GM18498 (cell line): Measurements from ENCODE around the gene GTSF1L.
A peak's percentile ranks its signal among the peaks of the same experiment; 100 is the strongest.

Source experiments
- ATAC-seq: cut with Tn5 transposase; IDR thresholded peaks from one replicate; pipeline ENCODE4 v1.9.1; 2021; ENCODE audit warnings: mild to moderate bottlenecking, moderate library complexity; ENCODE audit not compliant: unreplicated experiment

Gene GTSF1L

DNA sequence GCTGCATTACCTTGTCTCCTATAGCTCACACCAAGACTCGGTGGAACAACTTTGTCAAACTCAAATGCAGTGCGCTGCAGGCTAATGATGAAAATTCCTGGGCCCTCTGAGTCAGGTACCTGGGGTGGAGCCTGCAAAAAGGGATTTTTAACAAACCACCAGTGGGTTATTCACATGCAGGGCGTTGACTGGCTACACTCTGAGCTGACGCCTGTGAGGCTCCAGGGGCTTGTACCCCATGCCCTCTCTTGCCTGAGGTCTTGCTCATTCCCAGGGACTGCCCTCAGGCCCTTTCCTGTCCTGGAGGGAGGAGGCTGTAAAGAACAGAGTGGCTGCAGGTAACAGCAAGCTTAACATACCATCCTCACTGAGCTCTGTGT, 9.2 kb downstream of the GTSF1L start:
- no peak for ATAC-seq

DNA sequence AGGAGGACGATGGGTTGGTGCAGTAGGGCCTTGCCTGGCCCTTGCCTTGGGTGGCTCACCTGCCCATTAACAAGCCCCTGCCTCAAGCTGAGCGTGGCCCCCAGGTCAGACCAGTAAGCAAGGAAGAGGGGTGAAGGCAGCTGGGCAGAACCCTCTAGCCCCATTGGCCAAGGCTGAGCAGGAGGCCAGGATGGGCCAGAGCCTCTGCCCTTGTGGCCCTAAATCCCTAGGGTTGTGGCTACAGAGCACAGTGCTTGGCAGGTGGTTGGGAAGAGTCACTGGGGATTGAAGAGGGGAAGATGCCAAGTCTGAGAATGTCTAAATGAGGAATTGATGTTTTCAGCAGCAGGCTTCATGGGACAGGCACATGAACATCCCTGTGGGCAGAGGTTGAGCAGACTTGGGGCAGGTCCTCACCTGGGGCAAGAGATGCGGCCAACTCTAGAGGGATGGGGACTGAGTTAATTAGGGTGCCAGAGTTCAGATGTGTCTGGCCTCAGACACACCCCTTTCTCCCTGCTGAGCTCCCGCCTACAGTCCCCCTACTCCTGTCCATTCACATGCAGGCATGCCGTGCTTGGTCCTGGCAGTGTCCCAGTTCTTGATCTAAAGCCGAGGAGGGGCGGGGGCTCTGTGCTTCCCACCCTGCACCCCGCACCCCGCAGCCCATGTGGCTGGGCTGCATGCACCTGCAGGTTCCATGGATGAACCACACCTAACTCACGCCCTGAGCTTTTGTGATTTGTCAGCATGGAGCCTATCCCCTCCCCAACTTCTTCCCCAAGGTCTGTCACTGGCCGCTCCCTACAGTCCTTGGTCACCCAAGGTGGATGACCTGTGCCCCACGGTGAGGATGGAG, 9.8 kb downstream of the GTSF1L start:
- no peak for ATAC-seq

DNA sequence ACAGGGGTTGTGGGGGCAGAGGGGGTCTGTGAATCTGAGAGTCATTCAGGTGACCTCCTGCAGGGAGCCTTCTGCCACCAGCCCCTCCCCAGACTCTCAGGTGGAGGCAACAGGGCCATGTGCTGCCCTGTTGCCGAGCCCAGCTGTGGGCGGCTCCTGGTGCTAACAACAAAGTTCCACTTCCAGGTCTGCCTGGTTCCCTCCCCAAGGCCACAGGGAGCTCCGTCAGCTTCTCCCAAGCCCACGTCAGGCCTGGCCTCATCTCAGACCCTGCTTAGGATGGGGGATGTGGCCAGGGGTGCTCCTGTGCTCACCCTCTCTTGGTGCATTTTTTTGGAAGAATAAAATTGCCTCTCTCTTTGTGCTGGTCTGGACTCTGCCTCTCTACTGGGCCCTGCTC, 10.7 kb downstream of the GTSF1L start:
- no peak for ATAC-seq

DNA sequence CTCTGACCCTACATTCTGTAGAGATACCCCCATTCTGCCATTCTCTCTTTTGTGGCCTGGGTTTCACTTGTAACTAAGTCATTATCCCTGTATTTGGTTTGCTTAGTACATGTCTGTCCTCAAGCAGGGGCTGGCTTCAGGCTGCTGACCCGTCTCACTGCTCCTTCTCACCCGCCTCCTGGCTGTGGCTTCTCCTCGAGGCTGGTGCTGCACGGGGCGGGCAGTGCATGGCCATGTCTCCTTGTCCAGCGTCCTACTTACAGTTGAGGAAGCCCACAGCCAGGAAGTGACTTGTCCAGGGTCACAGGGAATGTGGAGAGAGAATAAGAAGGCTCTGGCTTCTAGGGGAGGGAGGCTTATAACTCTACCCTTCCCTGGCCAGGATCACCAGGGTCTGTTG, 11.3 kb downstream of the GTSF1L start:
- ATAC-seq, result no peak

DNA sequence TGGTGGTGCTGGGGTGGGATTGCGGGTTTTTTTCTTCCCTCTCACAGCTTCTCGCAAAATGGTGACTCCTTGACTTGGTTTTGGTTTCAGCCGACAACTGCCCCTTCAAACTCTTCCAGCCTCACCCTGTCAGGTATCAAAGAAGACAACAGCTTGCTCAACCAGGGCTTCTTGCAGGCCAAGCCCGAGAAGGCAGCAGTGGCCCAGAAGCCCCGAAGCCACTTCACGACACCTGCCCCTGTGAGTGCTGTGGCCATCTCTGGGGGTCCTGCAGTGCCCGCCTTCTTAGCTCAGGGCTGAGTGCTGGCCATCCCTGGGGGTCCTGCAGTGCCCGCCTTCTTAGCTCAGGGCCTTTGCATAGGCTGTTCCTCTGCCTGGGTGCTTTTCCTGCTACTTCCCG, 11.8 kb downstream of the GTSF1L start:
- ATAC-seq, result no peak

DNA sequence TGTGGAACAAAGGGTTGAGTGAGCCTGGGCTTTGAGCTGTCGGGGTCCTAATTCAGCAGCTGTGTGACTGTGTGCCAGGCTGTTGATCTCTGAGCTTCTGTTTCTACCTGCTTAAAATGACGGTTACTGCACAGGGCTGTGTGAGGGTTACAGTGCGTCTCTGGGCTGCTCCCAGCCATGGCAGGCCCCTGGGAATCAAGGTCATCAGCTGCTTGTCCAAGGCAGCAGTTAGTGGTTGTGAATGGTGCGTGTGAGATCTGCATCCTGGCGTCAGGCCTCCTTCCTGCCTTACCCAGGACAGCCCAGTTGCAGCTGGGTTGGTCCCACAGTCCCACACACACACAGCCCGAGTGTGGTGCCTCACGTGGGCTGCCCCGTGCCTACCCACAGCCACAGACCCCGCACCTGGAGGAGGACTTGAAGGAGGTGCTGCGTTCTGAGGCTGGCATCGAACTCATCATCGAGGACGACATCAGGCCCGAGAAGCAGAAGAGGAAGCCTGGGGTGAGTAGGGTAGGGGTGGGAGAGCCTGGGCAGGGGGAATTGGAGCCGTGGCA, 15.6 kb downstream of the GTSF1L start:
- ATAC-seq, result peak; percentile 4

DNA sequence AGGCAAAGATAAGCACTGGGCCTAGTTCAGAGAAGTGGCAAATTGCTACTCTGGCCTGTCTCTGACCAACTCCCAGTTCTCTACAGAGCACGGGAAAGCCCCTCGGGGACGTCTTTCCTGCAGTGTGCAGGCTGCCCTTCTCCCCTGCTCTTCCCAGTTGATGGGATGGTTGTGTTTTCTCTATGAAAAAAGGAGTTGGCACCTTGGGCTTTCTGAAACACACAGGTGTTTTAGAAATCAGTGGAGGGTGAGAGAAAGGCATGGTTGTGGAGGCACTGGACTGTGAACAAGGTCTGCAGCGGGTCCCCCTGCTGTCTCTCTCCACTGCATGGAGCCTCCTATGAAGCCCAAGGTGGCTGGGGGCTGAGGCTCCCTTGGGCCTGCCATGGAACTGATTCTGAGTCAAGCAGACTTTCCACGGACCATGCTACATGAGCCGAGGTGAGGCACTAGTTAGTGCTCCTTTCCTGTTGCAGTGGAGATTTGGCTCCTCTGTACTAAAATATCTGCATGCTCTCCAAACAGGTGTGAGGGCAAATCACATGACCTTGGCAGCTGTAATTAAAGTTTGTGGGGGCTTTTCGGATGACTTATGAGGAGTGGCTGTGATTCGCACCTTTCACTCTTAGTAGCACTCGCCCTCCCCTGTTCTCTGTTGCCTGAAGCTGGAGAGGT, 16.3 kb downstream of the GTSF1L start:
- ATAC-seq, result peak; percentile 75

DNA sequence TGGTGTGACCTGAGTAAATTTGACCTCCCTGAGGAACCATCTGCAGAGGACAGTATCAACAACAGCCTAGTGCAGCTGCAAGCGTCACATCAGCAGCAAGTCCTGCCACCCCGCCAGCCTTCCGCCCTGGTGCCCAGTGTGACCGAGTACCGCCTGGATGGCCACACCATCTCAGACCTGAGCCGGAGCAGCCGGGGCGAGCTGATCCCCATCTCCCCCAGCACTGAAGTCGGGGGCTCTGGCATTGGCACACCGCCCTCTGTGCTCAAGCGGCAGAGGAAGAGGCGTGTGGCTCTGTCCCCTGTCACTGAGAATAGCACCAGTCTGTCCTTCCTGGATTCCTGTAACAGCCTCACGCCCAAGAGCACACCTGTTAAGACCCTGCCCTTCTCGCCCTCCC, 24.3 kb downstream of the GTSF1L start:
- no peak for ATAC-seq

DNA sequence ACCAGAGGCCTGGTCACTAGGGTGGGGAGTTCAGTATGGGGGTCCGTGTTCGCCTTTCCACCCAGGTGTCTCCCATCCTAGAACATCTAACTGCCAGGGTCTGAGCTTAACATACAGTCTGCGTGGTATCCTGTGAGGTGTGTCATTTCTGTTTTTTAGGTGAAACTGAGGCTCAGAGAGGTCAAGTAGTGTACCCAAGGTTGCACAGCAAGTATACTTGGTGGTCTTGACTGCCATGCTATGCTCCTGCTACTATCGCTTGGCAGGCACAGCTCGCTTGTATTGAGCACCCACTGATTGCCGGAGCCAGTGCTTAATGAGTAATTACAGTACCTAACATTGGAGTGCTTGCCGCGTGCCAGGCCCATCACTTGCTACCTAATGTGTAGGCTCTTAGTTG, 26.2 kb downstream of the GTSF1L start:
- no peak for ATAC-seq

DNA sequence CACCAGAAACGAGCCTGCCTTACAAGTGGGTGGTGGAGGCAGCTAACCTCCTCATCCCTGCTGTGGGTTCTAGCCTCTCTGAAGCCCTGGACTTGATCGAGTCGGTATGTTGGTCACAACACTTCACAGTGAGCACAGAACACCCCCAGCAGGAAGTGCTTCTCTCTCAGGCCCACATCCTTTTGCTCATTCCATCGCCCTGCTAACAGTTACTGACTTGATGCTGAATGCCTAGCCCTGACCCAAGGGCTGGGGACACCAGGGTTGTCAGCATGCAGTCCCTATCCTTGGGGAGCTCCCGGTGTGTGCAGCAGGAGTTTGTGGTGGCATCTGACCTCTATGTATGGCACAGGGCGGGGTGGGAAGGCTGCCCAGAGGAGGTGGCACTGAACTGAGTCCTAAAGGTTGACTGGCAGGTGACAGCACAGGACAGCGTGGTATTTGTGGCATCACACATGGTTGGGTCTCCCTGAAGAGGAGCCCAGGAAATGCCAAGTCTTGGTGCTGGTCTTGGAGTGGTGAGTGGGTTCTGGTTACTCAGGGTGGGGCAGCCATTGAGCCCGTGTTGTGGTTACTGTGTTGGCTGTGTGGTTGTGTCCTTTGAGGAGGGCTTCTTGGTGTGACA, 26.7 kb downstream of the GTSF1L start:
- ATAC-seq, result no peak

DNA sequence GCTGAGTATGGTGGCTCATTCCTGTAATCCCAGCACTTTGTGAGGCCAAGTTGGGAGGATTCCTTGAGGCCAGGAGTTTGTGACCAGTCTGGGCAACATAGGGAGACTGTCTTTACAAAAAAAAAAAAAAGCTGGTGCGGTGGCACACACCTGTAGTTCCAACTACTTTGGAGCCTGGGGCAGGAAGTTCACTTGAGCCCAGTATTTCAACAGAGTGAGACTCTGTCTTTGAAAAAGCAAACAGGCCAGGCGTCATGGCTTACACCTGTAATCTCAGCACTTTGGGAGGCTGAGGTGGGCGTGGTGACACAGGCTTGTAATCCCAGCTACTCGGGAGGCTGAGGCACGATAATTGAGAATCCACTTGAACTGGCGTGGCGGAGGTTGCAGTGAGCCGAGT, 31.2 kb downstream of the GTSF1L start:
- ATAC-seq, result no peak

DNA sequence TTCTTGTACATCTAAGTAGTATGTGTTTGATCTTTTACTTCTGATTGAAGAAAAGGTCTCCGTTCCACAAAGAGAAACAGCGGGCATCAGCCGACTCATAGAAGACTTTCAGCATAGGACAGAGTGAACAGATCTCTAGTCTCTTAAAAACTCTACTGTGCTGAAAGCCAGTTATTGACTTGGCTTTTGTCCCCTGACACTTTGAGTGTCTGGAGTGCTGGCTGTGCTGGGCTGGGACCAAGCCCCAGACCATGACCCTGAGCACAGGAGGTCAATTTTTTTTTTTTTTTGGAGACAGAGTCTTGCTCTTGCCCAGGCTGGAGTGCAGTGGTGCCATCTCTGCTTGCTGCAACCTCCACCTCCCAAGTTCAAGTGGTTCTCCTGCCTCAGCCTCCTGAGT, 32.0 kb downstream of the GTSF1L start:
- ATAC-seq, result no peak

DNA sequence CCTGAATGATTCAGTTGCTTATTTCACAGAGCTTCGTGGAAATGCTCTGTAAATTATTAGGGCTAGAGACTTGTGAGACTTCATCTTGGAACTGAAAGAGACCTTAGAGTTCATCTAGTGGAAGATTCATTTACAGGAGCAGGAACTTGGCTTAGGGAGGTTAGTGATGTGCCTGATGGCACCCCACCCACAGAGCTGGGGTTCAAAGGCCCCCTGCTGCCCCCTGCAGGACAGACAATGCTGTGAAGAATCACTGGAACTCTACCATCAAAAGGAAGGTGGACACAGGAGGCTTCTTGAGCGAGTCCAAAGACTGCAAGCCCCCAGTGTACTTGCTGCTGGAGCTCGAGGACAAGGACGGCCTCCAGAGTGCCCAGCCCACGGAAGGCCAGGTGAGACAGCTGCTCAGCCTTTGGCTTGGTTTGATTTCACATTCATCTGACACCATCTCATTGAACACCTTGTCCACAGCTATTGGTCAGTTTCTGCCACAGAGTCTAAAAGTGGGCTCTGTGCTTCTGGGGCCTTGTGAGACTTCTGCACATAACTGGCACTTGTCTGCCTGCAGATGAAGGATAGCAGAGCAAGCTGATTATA, 34.8 kb downstream of the GTSF1L start:
- ATAC-seq, result peak; percentile 64

DNA sequence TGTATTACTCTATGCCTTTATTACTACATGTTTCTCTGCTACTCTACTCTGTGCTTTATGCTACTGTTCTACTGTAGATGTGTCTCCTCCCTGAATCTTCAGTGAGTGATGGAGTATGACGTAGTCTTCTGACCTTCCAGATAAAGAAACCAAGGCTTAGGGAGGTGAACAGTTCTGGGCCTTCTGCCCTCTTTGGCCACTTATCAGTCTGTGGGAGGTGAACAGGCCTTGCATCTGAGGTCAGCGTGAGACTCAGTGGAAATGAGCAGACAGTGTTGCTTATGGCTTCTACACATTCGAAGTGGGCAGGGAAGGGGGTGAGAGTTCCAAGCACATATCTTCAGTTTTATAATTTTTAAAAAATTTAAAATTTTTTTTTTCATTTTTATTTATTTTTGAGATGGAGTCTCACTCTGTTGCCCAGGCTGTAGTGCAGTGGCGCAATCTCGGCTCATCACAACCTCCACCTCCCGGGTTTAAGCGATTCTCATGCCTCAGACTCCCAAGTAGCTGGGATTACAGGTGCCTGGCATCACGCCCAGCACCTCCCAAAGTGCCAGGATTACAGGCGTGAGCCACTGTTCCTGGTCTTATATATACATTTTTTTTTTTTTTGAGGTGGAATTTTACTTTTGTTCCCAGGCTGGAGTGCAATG, 35.7 kb downstream of the GTSF1L start:
- ATAC-seq, result no peak

DNA sequence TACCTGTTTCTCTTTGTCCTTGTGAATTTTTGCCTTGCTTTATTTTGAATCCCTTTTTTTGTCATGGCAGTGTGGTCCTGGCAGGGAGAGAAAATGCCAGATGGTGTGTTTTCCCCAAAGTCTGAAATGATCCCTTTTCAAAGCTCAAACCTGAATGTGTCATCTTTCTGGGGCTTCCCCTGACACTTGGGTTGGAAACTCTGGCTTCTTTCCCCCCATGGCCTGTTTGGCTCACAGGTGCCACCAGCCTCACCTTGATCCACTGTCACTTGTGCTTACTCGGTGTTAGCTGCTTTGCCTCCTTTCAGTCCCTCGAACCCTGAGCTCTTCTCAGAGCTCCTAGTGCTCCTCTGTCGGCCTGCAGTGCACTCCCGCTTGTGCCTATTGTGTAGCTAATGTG, 37.6 kb downstream of the GTSF1L start:
- no peak for ATAC-seq

DNA sequence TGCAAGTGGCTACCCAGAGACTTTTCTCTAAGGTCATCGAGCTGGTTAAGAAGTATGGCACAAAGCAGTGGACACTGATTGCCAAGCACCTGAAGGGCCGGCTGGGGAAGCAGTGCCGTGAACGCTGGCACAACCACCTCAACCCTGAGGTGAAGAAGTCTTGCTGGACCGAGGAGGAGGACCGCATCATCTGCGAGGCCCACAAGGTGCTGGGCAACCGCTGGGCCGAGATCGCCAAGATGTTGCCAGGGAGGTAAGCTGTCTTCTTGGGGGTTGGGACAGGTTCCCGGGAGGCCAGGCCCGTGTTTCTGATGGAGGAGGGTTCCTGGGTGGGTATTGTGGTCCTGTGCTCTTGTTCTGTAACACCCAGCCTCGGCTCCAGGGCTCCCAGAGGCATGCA, 40.0 kb downstream of the GTSF1L start:
- ATAC-seq, result no peak

DNA sequence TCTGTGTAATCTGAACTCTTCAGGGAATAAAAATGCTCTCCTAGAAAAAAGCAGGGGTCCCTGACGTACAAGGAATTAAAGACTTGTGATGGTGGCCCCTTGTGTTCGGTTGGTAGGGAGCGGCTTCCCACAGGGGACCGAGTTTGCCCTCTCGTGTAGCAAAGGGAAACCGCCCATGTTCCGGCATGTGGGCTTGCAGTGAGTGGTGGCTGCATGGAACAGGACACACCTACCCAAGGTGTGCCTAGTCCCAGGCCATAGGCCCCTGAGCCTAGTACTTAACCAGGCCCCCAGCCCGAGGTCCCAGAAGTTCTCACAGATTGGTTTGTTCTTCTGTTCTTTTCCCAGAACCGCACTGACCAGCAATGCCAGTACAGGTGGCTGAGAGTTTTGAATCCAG, 44.4 kb downstream of the GTSF1L start:
- ATAC-seq, result peak; percentile 20

DNA sequence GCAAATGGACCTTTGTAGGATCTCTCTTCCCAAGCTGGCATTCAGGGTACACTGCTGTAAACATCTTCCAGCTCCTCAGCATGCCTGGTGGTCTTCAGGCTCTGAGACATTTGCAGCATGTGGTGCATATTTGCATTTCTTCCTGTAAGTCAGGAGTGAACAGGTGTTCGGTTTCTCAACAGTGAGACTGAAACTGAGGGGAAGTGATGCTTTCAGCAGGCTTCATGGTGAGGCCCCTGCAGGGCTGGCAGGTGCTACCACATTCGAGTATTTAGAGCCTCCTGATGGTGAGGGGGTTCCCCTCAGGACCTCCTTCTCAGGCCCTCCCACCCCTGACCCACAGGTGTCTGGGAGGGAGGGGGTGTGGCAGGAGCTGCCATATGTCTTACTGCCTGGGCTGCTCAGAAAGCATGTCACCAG, 44.8 kb downstream of the GTSF1L start:
- ATAC-seq, result peak; percentile 91

DNA sequence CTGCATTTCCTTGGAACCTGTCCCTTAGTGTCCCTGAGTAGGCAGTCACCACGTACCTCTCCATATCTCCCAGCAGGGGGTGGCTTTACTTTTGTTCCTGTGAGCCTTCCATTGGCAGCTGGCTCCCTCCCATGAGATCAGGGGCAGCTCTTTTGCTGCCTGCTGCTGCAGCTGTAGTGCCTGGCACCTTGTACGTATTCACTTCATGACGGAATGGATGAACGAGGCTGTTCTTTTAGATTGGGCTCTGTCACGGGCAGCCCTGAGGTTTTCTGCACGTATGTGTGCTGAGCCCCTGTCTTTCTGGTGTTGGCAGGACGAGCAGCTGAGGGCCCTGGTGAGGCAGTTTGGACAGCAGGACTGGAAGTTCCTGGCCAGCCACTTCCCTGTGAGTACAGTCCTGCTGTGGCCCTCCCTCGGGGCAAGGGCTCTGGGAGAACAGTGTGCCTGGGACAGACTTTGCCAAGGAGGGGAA, 45.3 kb downstream of the GTSF1L start:
- ATAC-seq, result peak; percentile 32

DNA sequence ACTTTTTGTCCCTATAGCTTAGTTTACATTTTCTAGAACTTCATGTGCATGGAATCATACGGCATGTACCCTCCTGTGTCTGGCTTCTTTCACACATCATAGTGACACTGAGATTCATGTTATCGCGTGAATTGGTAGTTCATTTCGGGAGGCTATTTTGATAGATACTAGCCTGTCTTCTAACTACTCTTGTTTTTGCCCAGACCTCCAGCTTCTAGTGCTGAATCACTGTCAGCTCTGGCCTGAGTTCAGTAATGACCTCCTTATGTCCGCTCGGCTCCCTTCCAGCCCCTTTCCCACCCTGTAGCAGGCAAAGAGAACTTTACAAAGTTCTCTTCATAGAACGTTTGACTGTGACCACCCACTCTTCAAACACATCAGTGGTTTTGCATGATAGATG, 45.8 kb downstream of the GTSF1L start:
- peak; percentile 9 for ATAC-seq

DNA sequence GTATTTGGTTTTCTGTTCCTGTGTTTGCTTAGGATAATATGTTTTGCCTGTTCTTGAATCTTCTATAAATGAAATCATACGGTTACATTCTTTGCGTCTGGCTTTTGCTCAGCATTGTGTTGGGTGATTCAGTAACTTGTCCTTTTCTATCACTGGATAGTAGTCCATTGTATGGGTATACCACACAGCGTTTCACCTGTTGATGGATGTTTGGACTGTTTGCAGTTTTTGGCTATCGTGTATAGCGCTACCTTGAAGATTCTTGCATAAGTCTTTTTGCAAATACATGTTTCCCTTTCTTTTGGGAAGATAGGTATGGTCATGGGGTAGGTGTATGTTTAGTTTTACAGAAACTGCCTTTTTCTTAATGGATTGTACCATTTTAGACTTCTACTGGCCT, 50.4 kb downstream of the GTSF1L start:
- ATAC-seq, result no peak
